GM21737 (cell line): ENCODE results near the gene HDGF.
A peak's percentile ranks its signal among the peaks of the same experiment; 100 is the strongest.

Source experiments
- ATAC-seq: cut with Tn5 transposase; IDR thresholded peaks from one replicate; pipeline ENCODE4 v1.9.1; 2021; ENCODE audit warnings: mild to moderate bottlenecking, moderate library complexity; ENCODE audit not compliant: unreplicated experiment

The HDGF gene

DNA sequence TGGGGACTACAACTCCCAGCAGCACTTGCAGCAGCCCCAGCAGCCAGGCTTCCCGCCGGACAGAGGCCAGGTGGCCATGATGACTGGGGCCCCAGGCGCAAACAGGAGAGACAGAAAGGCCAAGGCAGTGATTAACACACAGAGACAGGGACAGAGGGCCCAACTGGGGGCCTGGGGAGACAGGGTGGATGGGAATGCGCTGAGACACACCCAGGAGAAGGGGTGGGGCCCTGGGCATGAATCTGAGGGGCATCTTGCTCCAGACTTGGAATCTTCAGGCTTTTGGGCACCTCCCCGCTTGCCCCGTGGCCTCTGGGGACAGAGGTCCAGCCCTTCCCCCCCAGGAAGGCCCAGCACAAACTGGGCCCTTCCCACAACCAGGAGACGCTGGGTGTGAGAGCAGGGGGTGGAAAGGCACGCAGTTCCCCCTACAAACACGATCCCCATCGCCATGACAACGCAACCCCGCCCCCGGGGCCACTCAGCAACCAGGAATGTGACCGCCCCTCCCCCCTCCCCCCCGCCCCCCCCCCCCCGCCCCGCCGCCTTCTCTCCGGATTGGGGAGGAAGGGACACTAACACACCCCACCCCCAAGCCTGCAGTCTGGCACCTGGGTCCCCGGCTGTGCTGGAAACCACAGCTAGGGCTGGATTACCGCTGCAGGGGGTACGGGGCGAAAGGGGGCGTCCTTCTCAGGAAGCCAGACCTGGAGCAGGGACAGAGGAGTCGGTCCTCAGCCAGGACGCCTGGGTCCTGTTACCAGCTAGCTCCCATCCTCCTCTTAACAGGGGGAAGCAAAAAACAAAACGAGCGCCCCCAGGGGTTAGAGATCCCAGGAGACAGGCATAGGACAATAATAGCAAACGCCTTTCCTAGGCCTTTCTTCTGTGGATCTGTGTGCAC lies 4.5 kb downstream of the HDGF start:
- ATAC-seq: no peak

DNA sequence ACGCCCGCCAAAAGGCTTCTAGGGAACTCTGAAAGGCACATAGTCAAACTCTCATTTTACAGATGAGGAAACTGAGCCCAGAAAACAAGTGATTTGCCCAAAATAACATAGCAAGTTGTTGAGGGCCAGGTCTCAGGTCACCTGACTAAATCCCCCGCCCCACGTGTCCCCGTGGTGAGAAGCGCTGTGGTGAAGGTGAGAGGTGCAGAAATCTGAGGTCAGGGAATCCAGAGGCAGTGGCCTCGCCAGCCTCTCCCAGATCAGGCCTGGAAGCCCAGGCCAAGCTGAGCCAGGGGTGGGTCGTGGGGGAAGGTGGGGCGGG lies 5.1 kb downstream of the HDGF start:
- no peak for ATAC-seq

DNA sequence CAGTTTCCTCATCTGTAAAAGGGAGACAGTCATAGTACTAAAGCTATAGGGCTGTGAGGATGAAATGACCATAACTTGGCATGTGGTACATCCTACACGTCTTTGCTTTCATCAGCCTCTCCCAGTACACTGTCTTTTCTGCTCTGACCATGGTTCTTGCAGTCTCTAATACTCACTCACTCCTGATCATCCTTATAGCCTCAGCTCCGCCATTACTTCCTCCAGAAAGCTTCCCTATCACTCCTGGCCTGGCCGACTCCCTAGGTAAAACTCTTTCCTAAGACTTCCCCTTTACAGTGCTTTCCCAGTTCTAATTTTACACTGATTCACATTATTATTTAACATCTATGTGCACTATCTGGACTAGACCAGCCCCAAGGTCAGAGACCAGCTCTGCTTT lies 5.6 kb downstream of the HDGF start:
- no peak for ATAC-seq

DNA sequence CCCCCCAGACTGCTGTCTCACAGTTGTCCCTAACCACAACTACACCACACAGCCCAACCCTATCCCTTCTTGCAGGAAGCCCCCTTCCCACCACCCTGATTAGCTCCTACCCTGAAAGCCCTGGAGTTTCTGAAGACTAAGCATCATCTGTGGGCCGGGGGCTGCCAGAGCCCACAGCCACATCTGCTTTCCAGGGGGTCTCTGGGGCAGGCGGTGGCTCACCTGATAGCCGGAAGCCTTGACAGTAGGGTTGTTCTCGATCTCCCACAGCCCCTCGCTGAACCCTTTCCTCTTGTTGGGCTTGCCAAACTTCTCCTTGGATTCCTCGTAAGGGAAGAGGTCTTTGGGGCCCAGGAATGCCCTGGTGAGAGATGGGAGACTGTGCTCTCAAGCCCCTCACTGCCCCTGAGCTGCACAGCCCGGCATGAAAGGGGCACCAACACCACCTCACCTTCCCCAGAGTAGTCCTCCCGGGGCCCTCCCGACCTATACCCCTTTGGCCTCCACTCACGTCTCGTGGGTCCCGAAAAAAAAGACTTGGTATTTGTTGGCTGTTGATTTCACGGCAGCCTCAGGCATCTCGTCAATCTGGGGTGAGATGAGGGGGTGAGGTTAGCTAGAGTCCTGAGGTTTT lies 6.6 kb downstream of the HDGF start:
- ATAC-seq: no peak

DNA sequence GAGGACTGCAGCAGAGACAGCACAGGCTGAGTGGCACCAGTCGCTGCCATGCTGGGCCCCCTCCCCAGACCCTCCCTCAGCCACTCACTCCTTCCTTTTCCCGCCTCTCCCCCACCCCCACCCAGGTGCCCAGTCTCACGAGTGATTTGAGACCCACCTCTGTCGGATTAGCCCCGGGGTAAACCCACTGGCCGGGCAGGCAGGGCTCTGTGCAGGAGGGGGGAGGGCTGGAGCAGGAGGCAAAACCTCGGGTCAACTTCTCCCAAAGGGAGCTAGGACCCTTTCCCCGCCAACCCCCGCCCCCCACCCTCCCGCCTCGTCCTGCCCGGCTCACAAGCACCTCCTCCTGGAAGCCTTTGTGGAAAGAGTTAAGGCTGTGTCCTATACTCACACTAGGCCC lies 7.1 kb downstream of the HDGF start:
- no peak for ATAC-seq

DNA sequence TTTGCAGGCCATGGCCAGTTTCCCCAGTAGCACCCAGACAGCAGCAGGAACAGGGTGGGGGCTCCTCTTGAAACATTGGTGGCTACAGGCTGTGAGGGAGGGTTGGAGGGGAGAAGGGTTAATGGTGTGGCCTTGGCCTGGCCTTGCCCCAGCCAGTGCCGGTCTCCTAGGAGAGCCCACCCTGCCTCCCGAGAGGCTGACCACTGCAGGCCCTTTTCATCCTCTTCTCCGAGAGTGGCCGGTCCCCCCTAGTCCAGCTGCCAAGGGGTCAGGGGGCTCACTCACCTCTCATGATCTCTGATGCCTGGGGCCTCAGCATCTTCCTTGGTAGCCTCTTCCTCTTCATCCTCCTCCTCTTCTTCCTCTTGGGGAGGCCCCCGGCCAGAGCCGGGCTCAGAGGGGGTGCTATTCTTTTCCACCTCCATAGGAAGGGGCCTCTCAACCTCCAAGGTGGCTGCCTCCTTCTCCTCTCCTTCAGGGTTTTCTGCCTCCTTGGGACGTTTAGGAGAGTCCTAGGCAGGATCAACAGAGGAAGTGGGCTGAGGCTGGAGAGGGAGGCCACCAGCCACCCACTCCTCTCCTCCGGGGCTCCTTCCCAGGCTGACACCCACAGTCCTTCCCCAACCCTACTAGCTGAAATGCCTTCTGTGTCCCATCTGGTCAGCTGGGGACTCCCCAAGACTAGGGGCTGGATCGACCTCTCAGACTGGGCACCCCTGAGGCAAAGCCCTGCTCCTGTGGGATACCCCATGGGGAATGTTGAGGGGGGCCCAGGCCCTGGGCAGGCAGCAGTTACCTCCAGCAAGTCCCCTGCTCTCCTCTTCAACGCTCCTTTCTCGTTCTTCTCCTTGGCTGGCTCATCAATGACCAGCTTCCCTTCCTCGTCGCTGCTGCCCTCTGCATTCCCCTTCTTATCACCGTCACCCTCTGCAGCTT lies 7.8 kb downstream of the HDGF start:
- no peak for ATAC-seq

DNA sequence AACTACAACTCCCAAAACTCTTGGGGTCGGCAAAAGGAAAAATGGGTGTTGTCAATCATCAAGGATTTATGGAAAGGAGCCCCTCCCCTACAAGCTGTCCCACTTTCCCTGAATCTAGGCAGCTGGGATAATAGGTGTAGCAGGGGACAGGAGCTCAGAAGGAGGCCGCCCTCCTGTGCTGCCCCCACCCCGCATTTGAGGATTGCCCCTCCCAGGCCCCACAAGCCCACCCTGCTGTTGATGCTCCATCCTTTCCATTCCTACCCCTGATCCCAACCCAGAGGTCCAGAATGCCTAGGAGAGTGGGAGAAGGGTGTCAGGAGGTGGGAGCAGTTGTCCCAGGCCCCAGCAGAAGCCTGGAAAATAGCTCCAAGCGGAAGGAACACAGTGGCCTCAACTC lies 8.7 kb downstream of the HDGF start:
- ATAC-seq: no peak

DNA sequence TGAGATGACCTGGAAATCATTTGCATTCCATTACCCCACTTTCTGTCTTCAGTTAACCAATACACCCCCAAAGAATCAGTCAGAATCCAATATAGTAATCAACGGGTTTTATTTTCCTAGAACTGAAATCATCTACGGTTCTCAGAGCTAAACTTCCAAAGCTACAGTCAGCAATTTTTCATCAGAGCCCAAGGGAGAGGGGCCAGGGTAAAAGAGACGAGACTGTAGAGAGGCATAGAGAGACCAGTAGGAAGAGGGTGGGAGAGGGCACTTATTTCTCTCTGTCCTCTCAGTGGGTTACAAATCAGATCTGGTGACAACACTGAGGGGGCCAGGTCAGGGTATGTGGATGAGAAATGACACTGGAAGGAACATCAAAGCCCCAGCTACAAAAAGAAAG lies 9.5 kb downstream of the HDGF start:
- no peak for ATAC-seq

DNA sequence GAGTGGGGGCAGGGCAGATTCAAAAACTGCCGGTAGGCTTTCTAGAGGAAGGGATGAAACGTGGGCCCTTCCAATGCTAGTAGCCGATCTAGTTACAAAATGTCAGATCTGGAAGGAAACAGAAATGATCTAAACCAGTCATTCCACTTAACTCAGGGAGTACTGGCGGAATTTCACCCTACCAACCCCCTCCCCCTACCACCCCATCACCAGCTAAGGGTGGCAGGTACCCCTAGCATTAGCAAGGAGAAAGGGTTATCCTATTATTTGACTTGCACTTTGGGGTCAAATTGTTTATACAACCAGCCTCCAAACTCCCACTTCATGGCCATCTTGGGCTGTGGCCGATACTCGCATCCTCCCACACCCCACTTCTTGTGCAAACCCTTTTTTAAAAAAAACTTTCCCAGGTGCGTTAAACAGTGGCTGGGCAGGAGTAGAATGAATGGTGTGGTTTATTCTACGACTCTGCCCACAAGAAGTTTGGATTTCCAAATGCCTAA lies 9.9 kb downstream of the HDGF start:
- ATAC-seq: peak; percentile 2

DNA sequence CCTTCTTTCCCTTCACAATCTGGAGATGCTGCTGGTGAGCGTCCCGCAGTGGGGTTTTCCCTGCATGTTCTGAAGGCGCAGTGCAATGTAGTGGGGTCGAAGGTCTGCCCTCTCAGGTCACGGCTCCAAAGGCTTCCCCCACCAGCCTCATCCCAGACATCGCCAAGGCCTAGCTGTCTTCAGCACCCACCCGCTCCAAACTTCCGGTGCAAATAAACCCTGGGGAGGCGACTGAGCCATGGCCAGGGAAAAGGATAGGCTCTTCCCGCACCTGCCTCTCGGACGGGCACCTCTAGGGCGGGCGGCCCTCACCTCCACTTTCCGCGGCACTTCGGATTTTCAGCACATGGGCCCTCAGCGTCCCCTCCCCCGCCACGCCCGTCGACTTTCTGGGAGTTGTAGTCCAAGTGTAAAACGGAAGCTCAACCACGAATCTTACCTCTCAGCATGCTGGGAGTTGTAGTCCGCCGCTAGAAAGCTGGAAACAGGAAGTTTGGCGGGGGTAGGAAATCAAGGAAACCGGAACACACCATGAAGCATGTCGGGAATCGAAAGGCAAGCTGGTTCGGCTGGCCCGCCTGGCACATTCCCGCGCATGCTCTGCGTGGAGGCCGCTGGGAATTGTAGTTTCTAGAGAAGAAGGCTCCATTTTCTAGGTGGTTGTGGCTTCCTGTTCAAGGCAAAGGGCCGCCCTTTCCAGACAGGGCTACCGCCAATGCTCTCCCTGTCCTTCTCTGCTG lies 10.6 kb downstream of the HDGF start, which contains the start of gene MRPL24:
Gene MRPL24 (minus strand): TSS at position 348 of the 740 bp plus-strand sequence. CDS start 2,384 bp downstream, outside the sequence.
- peak; percentile 68 for ATAC-seq

DNA sequence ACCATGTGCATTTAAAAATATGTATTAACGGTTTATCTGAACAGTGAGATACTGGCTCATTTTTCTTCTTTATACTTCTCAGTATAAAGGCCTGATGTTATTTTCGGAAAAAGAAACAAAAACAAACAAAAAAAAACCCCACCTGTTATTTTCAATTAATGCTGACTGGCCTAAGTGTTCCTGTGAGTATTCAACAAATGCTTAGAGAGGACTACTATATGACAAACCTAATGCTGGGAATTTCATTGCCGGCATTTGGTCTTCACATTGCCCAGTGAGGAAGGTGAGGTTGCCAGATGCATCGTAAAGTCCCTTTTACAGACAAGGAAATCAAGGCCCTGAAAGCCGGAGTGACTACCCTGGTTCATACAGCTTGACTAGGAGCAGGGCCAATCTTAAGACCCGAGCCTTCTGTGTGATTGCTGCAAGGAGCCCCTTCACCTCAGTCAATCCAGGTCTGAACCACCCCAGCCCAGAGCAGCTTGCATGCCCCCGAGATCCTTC lies 11.2 kb downstream of the HDGF start:
- ATAC-seq: no peak

DNA sequence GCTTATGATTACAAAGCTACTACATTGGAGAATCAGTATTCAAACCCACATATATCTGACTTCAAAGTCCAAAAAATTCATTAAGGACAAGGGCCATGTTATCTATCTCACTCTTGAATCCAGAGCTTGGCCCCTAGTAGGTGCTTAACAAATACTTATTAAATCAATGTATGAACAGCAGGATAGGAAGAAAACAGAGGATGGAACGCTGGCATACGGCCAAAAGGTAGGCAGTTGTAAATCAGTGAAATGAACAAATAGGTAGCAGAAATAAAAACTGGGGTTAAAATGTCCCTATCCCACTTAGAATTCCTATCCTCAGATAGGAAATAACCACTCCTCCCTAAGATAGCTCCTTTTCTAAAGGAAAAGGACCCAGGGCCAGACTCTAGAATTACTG lies 12.6 kb downstream of the HDGF start:
- ATAC-seq: no peak

DNA sequence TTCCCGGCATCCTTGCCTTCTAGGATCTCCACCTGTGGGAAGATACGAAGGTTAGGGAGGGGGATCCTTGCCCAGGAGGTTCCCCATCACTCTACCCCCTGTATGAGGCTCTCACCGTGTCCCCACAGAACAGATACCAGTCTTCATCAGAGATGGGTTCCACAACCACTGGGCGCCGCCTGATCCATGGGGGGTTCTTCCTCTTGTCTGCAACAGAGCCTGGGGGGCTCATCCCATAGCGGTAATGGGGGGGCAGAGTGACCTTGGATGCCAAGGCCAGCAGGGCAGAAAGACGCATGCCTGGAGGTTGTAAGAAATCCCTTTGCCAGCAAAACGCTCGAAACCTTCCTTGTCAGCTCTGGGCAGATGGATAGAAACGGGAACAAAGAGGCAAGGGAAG lies 13.1 kb downstream of the HDGF start:
- no peak for ATAC-seq

DNA sequence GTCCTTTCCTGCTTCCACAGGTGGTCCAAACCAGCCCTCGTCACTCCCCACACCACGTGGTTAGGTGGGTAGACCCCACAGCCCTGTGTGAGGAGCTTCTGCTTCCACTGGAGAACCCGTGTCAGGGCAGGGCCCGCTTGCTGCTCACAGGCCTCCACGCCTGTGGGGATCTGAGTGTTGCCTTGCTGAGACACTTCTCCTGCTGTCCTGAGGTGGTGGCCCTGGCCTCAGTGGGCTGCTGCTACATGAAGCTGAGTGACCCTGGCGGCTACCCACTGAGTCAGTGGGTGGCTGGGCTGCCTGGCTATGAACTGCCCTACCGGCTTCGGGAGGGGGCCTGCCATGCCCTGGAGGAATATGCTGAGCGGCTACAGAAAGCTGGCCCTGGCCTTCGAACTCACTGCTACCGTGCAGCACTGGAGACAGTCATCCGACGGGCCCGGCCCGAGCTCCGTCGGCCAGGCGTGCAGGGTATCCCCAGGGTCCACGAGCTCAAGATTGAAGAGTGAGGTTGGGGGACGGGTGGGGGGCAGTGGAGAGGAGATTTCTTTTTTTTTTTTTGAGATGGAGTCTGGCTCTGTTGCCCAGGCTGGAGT lies 17.4 kb downstream of the HDGF start:
- ATAC-seq: no peak

DNA sequence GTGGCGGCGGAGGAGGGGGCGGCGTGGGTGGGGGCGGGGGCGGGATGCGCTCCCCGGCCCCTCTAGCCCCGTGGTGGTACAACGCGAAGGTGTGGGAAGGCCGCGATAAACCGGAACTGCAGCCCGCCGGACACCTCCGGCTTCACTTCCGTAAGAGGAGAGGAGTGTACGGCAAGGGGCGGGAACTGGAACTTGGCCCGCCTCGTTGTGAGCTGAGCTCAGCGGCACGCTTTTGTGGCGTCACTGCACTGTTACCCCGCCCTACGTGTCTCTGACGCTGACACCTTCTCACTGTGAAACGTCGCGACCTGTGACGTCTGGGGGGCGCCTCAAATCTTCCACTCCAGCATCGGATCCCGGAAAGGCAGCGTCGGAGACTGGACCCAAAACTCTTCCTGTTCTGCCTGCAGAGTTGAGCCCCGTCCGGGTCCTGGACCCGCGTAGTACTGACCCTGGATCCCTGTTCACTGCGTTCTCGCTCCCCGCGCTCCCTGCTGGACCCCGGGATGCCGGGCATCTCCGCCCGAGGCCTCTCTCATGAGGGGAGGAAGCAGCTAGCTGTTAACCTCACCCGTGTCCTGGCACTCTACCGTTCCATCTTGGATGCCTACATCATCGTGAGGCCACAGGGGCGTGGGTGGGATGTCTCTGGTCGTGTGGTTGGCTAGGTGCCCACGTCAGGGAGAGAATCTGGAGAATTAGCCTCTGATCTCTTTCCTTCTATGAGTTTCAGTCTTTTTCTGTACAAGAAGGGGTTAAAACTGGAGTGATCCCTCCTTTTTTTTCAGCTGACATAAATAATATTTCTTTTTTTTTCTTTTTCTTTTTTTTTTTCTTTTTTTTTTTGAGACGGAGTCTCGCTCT lies 22.6 kb downstream of the HDGF start, which contains the start of gene ISG20L2:
Gene ISG20L2 (minus strand): TSS at position 168 of the 864 bp plus-strand sequence. CDS start 1,114 bp downstream, outside the sequence.
- peak; percentile 81 for ATAC-seq

DNA sequence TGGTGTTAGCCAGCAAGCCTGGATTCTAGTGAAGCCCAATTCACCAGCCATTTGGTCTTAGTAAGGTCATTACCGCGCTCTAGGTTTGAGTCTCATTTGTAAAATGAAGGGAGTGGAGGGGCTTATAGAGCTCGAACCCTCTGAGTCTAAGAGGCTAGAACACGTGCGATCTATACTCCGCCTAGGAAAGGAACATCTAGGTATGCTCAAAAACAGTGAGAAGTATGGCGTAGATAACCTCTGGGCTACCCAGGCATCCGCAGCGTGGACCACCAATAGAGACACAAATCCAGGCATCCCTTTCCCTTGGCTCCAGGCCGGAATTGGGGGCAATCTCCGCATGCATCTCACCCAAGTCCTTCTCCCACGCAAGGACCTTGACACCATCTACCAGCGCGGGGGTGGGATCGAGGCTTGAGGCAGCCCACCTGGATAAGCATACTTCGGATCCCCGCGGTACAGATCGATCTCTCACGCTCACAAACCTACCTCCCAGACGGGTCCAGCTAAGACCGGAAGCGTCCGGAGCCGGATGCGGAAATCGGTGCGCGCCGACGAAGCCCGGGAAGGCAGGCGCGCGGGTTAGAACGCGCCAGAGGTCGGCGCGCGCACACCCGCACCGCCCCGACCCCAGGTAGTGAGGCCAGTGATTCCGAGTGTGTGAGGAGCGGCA lies 23.4 kb downstream of the HDGF start, which contains the start of gene METTL25B:
Gene METTL25B (plus strand): TSS at position 544 of the 673 bp plus-strand sequence. CDS start 636 bp downstream, outside the sequence.
- peak; percentile 39 for ATAC-seq

DNA sequence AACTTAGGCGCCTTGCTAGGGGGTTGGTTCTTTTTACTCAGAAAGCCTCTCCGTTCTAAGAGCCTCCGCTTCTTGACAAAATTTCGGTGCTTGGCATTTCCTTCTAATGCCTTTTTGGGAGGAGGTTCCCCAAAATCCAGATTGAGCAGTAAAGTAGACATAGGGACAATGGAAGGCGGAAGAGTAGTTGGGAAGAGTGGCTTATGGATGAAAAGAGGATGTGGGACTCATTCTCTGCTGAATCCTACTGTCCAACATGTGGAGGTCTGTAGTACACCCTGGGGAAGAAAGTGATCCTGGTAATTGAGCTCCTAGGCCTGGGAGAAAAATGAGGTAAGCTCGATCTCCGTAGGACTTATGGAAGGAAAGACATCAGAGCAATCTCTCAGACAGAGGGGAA lies 24.0 kb downstream of the HDGF start:
- no peak for ATAC-seq
